HG03025 (cell line): ENCODE data around the gene GJA1.

Experiments used
- ATAC-seq: cut with Tn5 transposase; IDR thresholded peaks from one replicate; pipeline ENCODE4 v1.9.1; 2021; ENCODE audit warnings: mild to moderate bottlenecking, moderate library complexity; ENCODE audit not compliant: unreplicated experiment, low FRiP score

GJA1 gene

GRCh38 chr6:121482004-121482693 is 46.7 kb downstream of the GJA1 start:
- ATAC-seq: no peak

- ATAC-seq: no peak
Observed at GRCh38 chr6:121482751-121483150, 47.3 kb downstream of the GJA1 start.

- no peak for ATAC-seq
Observed at GRCh38 chr6:121485359-121485811, 49.9 kb downstream of the GJA1 start.

- no peak for ATAC-seq
Observed at GRCh38 chr6:121491576-121491975, 56.1 kb downstream of the GJA1 start.

GRCh38 chr6:121492536-121492935 is 57.1 kb downstream of the GJA1 start:
- ATAC-seq: no peak

GRCh38 chr6:121497970-121498375 is 62.5 kb downstream of the GJA1 start:
- no peak for ATAC-seq

- no peak for ATAC-seq
Observed at GRCh38 chr6:121498481-121499276, 63.2 kb downstream of the GJA1 start.
